ENCODE measurements around the gene TNFRSF1A.

TNFRSF1A gene

DNA sequence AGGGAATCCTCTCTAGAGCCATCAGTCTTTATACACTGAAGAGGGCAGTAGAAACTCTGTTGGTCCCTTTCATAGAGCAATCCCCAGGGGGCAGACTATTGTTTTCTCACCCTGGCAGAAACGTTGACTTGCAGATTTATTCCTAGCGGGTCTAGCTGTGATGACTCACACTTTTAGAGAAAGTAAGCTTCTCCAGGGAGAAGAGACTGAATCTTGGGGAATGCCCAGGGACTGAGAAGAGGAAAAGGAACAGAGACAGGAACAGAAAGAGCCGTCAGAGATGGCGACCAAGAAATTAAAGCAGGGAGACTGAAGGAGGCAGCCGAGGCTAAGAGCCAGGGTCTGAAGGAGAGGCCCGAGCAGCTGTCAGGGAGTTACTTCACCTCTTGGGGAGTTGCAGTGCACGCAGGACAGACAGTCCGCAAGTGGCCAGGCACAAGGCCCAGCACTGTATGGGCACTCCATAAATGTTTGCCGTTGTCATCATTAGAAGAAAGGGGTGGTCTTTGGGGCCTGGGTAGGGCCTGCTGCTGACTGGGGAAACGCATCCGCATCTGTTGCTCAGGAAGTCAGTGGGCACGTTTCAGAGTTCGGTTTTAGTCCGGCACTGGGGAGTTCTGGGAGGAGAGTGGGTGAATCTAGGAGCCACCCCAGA, 18.4 kb downstream of the TNFRSF1A start:
- no peak for DNase-seq

DNA sequence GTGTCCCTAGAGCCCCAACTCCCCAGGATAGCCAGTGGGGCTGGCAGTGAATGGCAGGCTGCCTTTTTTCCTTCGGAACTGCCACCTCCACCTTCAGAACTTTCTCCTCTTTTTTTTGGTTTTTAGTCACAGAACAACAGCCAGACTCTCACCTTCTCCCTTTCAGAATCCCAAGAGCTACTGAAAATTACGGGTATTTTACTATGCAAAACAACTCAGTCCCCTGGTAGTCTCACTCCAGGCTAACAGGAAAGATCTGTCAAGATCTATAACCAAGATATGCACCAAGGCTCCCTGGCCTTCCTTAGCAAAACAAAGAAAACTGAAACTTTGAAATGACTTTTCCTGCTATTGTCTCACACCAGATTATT, 18.9 kb downstream of the TNFRSF1A start:
- no peak for DNase-seq

DNA sequence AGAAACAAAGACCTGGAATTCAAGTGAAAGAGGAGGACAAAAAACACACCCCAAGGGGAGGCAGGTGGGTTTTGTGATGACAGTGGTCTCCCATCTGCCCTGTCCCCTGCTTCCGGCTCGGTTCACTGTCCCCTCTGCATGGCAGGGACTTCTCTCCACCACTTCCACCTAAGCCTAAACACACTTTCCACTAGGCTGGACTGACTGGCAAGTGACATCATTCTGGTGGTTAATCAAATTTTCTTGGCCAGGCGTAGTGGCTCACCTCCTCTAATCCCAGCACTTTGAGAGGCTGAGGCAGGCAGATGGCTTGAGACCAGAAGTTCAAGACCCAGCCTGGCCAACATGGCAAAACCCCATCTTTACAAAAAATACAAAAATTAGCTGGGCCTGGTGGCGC, 19.5 kb downstream of the TNFRSF1A start:
- DNase-seq, result no peak

DNA sequence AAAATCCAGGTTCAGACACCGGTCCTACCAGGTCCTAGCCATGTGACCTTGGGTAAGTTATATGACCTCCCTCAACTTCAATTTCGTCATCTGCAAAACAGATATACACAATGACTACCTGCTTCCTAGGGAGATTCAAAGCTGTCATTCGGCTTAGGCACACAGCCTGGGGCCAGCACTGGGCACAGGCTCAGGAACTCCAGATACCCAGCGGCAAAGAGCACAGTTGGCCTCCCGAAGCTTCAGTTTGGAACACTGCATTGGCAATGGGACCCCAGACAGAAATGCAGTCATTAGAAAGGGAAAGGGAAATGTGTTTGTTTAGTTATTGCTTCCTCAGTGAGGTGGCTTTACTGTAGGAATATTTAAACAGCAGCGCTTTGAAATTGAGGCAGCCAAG, 20.0 kb downstream of the TNFRSF1A start:
- DNase-seq, result no peak

DNA sequence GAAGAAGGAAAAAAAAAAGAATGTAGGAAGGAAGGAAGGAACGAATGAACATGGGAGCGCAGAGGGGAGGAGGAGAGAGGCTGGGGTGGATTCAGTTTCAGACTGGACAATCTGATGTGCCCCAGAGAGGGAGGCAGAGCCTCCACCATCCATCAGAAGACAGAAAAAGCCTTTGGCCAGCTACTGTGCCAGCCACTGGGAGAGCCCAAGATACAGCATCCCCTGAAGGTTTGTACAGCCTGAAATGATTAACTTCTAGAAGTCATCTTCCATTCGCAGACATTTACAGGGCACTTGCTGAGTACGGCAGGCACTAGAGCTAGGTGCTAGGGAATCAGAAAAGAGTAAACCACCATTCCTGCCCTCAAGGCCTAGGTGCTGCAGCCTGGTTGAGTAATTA, 22.4 kb downstream of the TNFRSF1A start:
- no peak for DNase-seq

DNA sequence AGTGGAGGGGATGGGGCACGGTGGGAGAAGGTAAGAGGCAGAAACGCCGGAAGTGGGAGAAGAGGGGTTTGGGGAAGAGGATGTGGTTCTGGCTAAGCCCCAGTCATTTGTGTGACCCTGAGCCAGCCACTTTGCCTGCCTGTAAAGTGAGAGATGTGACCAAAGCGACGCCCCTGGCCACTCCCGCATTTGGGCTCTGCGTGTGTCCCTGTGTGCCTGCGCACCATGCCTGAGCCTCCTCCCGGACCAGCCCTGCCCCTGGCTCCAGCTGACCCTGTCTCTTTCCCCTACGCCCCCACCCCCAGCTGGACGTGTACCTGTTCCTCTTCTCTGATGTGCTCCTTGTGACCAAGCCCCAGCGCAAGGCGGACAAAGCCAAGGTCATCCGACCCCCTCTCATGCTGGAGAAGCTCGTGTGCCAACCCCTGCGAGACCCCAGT, 23.4 kb downstream of the TNFRSF1A start:
- DNase-seq, result no peak

DNA sequence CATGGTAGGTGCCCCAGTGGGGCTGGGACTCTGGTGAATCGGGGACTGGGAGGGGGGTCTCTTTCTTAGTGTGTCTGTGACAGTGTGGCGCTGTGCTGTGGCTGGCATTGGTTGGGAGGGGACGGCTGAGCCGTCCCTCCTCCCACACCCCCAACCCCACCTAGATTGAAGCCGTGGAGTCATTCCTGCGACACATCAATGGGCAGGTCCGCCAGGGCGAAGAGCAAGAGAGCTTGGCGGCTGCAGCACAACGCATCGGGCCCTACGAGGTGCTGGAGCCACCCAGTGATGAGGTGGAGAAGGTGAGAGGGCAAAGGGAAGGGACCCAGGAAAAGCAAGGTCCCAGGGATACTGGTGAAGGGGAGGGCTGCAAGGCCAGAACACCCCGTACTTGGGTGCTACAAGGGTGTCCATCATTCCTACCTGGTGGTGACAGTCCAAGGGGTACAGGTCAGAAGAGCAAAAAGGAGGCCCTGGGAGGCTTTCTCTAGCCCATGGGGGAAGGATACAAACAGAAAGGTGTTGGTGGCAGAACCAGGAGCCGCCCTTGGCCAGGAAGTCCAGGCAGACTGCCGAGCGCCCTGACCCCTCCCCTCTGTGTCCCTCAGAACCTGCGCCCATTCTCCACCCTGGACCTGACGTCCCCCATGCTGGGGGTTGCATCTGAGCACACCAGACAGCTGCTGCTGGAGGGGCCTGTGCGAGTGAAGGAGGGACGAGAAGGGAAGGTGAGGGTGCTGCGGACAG, 24.0 kb downstream of the TNFRSF1A start:
- no peak for DNase-seq

DNA sequence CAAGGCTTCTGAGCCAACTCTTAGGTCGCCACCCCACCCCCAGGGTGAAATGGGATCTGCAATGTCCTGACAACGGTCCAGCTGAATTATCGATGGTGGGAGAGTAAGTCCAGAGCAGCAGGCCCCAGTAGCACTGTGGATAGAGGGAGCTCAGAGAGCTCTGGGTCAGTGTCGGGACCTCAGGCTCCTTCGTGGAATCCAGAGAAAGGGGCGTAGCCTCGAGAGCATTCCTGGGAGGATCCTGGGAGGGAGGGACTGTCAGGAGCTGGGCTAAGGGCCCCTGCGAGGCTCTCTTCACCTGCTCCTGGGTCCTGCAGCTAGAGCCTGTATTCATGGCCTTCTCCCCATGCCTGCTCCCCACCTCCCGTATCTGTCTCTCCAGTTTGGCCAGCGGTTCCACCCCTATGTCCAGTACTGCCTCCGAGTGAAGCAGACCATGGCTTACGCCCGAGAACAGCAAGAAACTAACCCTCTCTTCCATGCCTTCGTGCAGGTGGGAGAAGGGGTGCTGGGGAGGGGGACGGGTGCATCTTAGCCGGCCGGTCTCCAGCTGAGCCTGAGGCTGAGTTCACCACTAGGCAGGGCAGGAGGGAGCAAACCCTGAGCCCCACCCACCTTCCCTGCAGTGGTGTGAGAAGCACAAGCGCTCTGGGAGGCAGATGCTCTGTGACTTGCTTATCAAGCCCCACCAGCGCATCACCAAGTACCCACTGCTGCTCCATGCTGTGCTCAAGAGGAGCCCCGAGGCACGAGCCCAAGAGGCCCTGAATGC, 24.8 kb downstream of the TNFRSF1A start:
- no peak for DNase-seq

DNA sequence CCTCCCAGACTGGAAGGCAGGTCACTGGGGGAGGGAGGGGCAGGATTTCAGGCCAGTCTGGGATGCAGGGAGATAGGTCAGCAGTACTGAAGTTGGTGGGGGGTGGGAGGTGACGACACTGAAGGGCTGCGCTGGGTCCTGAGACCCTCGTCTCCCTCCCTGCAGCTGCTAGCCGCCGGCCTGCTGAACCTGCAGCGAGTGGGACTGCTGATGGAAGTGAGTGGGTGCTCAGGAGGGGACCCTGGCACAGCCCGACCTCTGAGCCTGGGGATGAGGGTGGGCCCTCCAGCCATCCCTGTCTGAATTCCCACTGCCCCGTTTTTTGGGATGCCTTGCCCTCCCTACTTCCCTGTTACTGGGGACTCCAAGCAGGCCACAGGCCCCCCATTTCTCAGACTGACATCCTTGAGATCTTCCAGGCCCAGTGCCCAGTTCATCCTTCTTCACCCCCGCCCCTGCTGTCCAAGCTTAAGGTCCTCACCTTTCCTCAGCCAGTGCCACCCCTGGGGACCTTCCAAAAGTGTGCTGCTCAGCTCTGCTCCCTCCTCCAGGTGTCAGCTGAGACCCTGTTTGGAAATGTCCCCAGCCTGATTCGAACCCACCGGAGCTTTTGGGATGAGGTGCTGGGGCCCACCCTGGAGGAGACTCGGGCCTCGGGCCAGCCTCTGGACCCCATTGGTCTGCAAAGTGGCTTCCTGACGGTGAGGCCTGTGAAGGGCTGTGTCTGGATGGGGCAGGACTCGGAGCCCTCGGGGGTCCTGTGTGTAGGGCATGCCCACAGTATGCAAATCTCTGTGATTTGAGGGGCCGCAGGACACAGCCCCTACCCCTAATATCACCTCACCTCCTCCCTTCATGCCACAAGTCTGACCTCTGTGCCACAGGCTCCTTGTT, 25.9 kb downstream of the TNFRSF1A start:
- DNase-seq, result no peak

DNA sequence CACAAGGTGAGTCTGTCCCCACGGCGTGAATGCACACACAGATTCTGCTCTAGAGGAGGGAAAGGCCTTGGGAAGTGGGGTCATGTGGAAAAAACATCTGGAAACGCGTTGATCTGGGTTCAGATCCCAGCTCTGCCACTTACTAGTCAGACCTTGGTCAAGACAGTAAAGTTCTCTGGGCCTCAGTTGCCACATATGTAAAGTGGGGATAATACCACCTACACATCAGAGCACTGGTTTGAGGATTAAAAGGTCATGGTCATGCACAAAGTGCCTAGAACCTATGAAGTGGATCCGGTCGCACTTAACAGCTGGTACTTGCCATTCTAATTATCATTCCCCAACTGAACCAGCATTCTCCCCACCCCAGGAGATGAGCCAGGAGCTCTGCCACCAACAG, 26.7 kb downstream of the TNFRSF1A start:
- DNase-seq, result no peak

DNA sequence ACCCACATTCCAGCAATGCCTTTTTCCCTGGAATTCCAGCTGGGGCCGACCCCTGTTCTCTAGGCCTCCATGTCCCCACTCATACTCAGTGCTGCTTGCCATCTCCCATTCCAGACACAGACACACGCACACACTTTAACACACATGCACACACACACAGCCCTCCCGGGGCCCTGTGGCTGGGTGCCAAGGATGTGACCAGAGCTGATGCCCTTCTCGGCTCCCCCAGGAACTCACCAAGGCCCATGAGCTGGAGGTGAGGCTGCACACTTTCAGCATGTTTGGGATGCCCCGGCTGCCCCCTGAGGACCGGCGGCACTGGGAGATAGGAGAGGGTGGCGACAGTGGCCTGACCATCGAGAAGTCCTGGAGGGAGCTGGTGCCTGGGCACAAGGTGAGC, 27.1 kb downstream of the TNFRSF1A start:
- no peak for DNase-seq

DNA sequence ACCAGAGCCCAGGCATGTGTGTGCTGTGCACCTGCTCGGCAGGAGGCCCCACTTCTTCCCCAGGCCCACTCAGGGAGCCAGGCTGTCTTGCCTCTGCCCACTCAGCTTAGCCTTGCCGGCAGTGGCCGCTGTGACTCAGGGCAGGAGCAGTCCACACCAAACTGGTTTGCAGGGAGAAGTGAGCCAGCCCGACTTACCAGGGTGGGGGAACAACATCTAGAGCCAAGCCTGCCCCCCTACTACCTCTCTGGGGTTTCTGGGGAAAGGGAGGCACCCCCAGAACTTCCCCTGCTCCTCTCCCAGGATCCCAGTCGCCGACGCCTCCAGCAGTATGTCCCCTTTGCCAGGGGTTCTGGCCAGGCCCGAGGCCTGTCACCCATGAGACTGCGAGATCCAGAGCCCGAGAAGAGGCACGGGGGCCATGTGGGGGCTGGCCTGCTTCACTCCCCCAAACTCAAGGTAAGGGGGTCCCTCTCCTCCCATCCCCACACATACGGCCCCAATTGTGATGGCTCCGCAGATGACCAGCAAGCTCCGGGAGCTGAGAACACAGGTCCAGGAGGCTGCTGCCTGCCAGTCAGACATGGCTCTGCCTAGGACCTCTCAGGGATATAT, 28.4 kb downstream of the TNFRSF1A start:
- DNase-seq, result no peak

DNA sequence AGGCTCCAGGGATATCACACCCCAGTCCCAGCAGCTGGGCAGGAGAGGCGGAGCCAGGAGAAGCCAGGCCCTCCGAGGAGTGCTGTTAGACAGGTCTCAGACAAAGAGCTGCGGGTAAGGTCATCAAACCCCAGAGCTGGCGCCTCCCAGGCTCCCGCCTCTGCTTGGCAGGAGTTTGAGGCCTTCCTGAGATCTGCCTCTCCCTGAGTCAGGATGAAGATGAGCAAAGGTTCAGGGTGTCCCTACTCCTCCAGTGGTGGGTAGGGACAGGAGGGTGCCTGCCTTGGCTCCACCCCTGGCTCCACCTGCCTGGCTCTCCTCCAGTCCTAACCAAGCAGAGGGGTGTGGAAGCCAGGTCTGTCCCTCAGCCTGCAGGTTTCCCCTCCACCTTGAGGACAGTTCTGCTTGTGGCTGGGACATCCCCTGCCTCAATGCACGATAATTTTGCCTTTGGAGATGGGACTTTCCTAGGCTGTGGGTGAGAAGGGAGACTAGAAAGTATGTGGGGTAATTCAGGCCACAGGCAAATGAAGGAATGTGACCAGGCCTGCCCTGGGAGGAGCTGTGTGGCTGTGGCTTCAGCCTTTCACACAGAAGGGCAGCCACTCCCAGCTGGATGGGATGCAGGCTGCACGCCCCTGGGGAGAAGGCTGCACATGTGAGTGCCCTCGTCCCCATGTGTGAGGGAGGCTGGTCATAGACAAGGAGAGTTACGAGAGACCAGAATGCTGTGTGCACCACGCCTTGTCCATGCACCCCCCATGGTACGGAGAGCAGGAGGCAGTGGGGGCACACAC, 29.1 kb downstream of the TNFRSF1A start:
- no peak for DNase-seq

DNA sequence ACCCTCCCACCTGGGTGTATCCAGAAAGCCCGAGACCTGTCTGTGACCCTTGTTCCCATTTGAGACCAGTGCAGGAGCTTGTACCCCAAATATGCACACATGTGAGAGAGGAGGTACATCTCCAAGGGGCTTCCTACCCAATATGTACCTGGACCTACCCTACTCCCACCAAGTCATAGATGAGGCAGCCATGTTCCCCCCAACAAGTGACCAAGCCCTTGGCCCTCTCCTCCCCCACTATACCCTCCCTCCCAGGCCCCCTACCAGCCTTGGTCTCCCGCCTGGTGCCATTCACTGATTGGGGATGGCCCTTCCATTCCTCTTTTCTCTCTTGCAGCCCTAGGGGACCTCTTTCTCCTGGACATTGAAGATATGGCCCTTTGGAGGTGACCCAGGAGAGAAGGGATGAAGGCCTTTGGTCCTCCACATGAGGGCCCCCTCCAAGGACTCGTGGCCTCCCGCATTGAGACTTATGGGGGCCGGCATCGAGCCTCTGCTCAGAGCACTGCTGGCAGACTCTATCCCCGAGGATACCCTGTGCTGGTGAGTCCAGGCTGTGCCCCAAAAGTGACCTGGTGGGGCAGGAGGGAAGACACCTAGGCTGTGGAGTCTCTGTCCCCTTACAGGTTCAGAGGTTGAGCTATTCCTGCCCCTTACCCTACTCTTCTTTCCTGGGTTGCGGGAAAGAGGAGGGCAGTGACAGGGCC, 29.9 kb downstream of the TNFRSF1A start:
- no peak for DNase-seq

DNA sequence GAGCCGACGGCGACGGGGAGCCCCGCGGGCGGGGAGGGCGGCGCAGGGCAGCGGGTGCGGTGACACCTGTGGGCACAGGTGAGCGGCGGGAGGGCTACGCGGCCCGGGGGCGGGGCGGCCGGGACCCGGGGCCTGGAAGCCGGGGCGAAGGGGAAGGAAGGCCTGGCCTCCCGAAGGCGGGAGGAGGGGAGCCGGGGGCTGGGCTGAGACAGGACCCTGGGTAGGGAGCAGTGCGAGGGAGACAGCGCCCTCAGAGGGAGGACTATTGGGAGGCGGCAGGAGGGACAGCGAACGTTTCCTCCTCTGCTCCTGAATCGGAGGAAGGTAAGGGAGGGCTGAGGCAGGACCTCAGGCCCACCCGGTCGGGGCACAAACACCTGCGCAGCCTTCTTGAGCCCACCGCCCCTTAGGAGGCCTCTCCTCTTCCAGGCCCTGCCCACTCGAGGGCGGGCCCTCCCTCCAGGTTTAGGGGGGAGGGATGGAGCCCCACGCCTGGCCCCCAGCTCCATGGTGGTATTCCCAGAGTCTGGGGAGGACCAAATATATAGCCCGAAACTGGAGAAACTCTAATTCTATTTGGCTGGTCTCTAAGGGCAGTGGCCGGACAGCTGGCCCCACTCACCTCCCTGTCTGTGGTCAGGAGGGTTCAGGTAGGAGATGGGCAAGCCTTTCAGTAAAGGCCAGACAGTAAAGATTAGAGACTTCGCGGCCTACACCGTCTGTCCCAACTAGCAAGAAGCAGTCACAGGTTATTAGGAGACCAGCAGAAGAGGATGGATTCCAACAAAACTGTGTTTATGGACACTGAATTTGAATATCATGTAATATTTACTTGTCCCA, 30.9 kb downstream of the TNFRSF1A start:
- no peak for DNase-seq

DNA sequence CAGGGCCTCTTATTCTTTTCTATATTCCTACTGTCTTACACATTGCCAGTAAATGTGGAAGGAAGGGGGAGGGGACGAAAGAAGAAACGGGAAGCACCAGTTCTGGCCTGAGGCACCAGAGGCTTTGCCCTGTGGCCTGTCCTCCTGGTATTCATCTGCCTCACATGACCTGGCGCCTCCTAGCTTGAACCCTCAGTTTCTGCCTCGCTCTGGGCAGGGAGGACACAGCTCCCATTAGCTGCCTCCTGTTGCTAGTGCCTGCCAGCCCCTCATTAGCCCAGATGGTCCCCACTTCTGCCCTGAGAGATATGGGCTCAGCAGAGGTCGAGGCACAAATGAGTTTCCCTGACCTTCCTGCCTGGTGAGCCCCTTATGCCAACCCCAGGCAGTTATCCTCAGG, 34.3 kb downstream of the TNFRSF1A start:
- no peak for DNase-seq

DNA sequence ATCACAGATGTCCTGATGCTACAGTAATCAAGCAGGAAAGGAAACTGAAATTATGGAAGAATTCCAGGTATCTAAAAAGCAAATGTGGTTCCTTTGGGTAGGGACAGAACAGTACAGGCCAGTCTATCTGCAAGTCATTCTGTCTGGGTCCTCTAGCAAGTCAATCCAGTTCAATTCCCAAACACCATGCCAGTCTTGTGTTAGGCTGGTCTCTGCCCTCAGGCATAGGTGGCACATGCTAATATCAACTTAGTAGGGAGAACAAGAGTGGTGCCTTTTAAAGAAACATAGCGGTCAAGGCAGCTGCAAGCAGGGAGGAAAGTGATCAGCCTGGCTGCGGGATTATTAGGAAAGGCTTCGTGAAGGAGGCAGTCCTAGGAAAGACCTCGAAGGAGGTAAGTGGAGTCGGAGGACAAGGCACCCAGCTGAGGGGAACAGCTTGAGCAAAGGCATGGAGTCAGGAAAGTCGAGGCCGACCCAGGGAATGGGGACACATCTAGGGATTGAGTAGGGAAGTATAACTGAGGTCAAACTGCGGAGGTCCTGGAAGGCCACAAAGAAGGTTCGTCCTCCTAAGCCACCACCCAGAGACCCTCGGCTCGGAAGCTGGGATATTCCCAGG, 35.2 kb downstream of the TNFRSF1A start:
- no peak for DNase-seq

DNA sequence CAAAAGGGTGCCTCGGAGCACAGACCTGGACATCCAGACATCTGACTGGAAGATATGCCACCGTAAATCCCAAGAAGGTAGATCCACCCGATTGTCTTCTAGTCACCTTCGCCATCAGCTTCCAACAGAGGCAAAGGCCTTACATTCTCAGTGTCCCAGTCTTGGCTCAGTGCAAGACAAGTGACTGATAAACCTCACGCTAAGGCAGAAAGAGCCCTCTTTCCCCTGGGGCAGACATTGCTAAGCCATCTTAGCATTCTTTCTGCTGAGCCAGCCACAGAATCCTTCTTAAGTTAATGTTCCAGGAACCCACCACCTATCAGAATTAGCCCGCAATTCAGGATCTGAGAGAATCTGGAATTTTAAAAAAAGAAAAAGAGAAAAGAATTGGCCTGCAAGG, 35.7 kb downstream of the TNFRSF1A start:
- DNase-seq, result no peak

DNA sequence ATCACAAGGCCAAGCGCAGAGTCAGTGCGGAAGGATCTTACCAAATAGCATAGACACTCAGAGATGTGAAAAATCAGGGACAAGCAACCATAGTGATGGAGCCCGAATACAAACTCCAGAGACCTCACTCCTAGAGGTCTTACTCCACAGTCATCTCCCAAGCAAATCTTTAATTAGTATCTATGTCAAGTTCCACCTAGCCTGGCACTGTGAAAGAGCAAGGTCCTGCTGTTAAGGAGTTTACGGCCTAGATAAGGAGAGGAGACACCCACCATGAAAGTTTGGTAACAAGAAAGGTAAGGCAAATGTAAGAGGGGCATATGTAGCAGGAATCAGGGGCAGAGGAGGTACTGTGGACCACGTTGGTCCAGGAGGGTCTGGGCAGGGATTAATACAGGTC, 38.8 kb downstream of the TNFRSF1A start:
- DNase-seq, result no peak

DNA sequence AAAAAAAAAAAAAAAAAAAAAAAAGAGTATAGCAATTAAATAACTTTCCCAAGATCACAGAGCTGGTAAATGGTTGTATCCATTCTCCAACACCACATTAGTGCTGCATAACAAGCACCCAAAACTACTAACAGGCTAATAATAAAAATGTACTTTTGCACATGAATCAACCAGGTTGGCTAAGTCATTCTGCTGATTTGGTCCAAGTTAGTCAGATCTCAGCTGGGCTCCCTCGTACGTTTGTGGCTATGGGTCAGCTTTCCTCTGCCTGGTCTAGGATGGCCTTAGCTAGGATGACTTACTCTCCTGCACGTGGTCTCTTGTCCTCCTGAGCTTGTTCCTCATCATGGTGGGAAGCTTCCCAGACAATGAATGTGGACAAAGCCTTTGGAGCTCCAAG, 39.3 kb downstream of the TNFRSF1A start:
- DNase-seq, result no peak
